IMR-90 (cell line): ENCODE data around the gene CORO1C. TPM values are rescaled to one million over a fixed set of nuclear protein-coding genes. Genes with fewer than 3 reads are reported as not detected.
A peak's percentile ranks its signal among the peaks of the same experiment; 100 is the strongest.

ENCODE experiments used
- ATAC-seq: fragments of 200-7000 bp; cut with Tn5 transposase; 2 replicates; pipeline ENCODE4 v1.9.1; 2020; ENCODE audit warnings: low read depth, mild to moderate bottlenecking, moderate library complexity
- BruUV-seq: library from RNA; stranded (reverse); fragments of 400-500 nt; replicated peaks from 2 replicates; lab custom pipeline; 2021; lab: Mats Ljungman, UMichigan
- CTCF ChIA-PET: fragments of 300-600 bp; formaldehyde crosslinking; extraction: SDS; loops from one replicate; lab custom pipeline; 2021; ENCODE audit warnings: antibody characterized with exemption; lab: Yijun Ruan, JAX
- POLR2A ChIA-PET: fragments of 300-600 bp; sonication (Branson Sonifier 250); formaldehyde crosslinking; loops from one replicate; lab custom pipeline; 2022; ENCODE audit warnings: antibody characterized with exemption; ENCODE audit not compliant: unreplicated experiment; lab: Charles Lee
- DNase-seq: peaks from one replicate; pipeline ENCODE4 v3.0.0; 2013
- H2AFZ ChIP-seq: replicated peaks from 2 replicates; pipeline ENCODE3; 2013; ENCODE audit warnings: low read length, mild to moderate bottlenecking; ENCODE audit not compliant: poor library complexity
- H2AK5ac ChIP-seq: 2 replicates; pipeline ENCODE4 v1.6.1; 2013; ENCODE audit warnings: low read depth, low read length, inconsistent platforms
- H2AK9ac ChIP-seq: replicated peaks from 2 replicates; pipeline ENCODE3; 2013; ENCODE audit warnings: mild to moderate bottlenecking, low read depth, low read length, moderate library complexity; ENCODE audit not compliant: poor library complexity
- H2BK120ac ChIP-seq: 2 replicates; pipeline ENCODE4 v1.6.1; 2013; ENCODE audit warnings: low read depth, low read length, inconsistent platforms
- H2BK15ac ChIP-seq: 3 replicates; pipeline ENCODE4 v1.6.1; 2013; ENCODE audit warnings: low read depth, low read length, inconsistent platforms
- H2BK20ac ChIP-seq: 2 replicates; pipeline ENCODE4 v1.6.1; 2013; ENCODE audit warnings: low read depth, mild to moderate bottlenecking, inconsistent platforms, low read length, moderate library complexity
- H2BK5ac ChIP-seq: 2 replicates; pipeline ENCODE4 v1.6.1; 2013; ENCODE audit warnings: mild to moderate bottlenecking, low read depth, low read length, inconsistent platforms; ENCODE audit not compliant: poor library complexity, severe bottlenecking
- H3K14ac ChIP-seq: replicated peaks from 2 replicates; pipeline ENCODE4 v1.6.1; 2013; ENCODE audit warnings: low read depth, low read length, inconsistent platforms
- H3K18ac ChIP-seq: 2 replicates; pipeline ENCODE4 v1.6.1; 2013; ENCODE audit warnings: low read depth, low read length, control low read depth
- H3K23ac ChIP-seq: 2 replicates; pipeline ENCODE4 v1.6.1; 2013; ENCODE audit warnings: low read depth, low read length, inconsistent platforms
- H3K27ac ChIP-seq: 2 replicates; pipeline ENCODE4 v1.5.1; 2013; ENCODE audit warnings: mild to moderate bottlenecking, control low read depth, low read length; ENCODE audit not compliant: insufficient read depth
- H3K27me3 ChIP-seq: 2 replicates; pipeline ENCODE4 v1.6.1; 2013; ENCODE audit warnings: low read length; ENCODE audit not compliant: control insufficient read depth, insufficient read depth
- H3K36me3 ChIP-seq: 2 replicates; pipeline ENCODE4 v1.6.1; 2013; ENCODE audit warnings: low read length, mixed read lengths; ENCODE audit not compliant: control insufficient read depth, insufficient read depth
- H3K4ac ChIP-seq: 2 replicates; pipeline ENCODE4 v1.6.1; 2013; ENCODE audit warnings: low read depth, low read length, inconsistent platforms
- H3K4me1 ChIP-seq: 2 replicates; pipeline ENCODE4 v1.6.1; 2013; ENCODE audit warnings: low read length, mixed read lengths; ENCODE audit not compliant: control insufficient read depth, insufficient read depth
- H3K4me2 ChIP-seq: 2 replicates; pipeline ENCODE4 v1.6.1; 2013; ENCODE audit warnings: low read depth, mild to moderate bottlenecking, control low read depth, low read length, moderate library complexity
- H3K4me3 ChIP-seq: 2 replicates; pipeline ENCODE4 v1.5.1; 2013; ENCODE audit warnings: low read depth, mild to moderate bottlenecking, control low read depth, low read length, moderate library complexity; ENCODE audit not compliant: insufficient read depth
- H3K56ac ChIP-seq: 2 replicates; pipeline ENCODE4 v1.6.1; 2013; ENCODE audit warnings: low read length, inconsistent platforms; ENCODE audit not compliant: insufficient read depth; ENCODE audit errors: extremely low read depth
- H3K79me1 ChIP-seq, 2 experiments: 2 replicates each; pipeline ENCODE4 v1.6.1; 2013; ENCODE audit warnings: low read length in 2 of 2, inconsistent platforms in 1 of 2, low read depth in 1 of 2
- H3K9ac ChIP-seq: 2 replicates; pipeline ENCODE4 v1.6.1; 2013; ENCODE audit warnings: low read depth, low read length, control low read depth
- H3K9me1 ChIP-seq: 2 replicates; pipeline ENCODE4 v1.6.1; 2013; ENCODE audit warnings: low read length, inconsistent platforms; ENCODE audit not compliant: insufficient read depth
- H3K9me3 ChIP-seq: 2 replicates; pipeline ENCODE4 v1.6.1; 2013; ENCODE audit warnings: low read length; ENCODE audit not compliant: control insufficient read depth, insufficient read depth
- H4K20me1 ChIP-seq: 2 replicates; pipeline ENCODE4 v1.6.1; 2013; ENCODE audit warnings: low read length, inconsistent platforms; ENCODE audit not compliant: insufficient read depth
- H4K5ac ChIP-seq: 2 replicates; pipeline ENCODE4 v1.6.1; 2013; ENCODE audit warnings: mild to moderate bottlenecking, low read depth, low read length, control low read depth
- H4K8ac ChIP-seq, 2 experiments: 2 replicates each; pipeline ENCODE4 v1.6.1; 2013; ENCODE audit warnings: low read depth in 2 of 2, low read length in 2 of 2, control low read depth in 1 of 2, inconsistent platforms in 1 of 2
- H4K91ac ChIP-seq: 2 replicates; pipeline ENCODE4 v1.6.1; 2013; ENCODE audit warnings: low read depth, low read length, inconsistent platforms; ENCODE audit not compliant: insufficient read depth
- CTCF ChIP-seq: conservative IDR thresholded peaks from 2 replicates; pipeline ENCODE4 v1.5.1; 2012; ENCODE audit warnings: mild to moderate bottlenecking, low read depth, low read length, improper control_type of control experiment
- POLR2A ChIP-seq: IDR thresholded peaks from 2 replicates; pipeline ENCODE4 v1.6.1; 2012; ENCODE audit warnings: mild to moderate bottlenecking, low read depth, low read length
- WGBS, 2 experiments: methylation state at CpG; one replicate each; pipeline versions ENCODE4 v1.1.5 to v1.1.7; 2013; ENCODE audit warnings: missing lambda C conversion rate in 2 of 2; ENCODE audit not compliant: insufficient read length in 1 of 2; ENCODE audit errors: extremely low coverage in 2 of 2; 5-methylcytosine and 5-hydroxymethylcytosine counted together
- dilution Hi-C: fragments of 300-500 bp; cut with HindIII; formaldehyde crosslinking; loops from one replicate; pipeline ENCODE4 v1.14.3; 2018; ENCODE audit warnings: low sequenced_read_pairs; ENCODE audit not compliant: unreplicated experiment
- in situ Hi-C: fragments of 300-500 bp; cut with MboI; formaldehyde crosslinking; loops from 3 replicates; pipeline ENCODE4 v1.14.3; 2019; ENCODE audit warnings: low sequenced_read_pairs, inconsistent platforms, mixed read lengths
- intact Hi-C: fragments of 100-400 bp; cut with micrococcal nuclease; formaldehyde crosslinking; loops from 2 replicates; pipeline ENCODE4 v1.10.0; 2022
- polyA plus RNA-seq, 3 experiments: library from polyadenylated mRNA; depleted of rRNA; stranded (reverse); fragments of >200 nt; gene quantifications; 2 replicates each; pipeline ENCODE4 v1.2.3, GENCODE V29; 2012; ENCODE audit warnings: low replicate concordance in 1 of 3
- total RNA-seq: library from RNA; depleted of rRNA; stranded (reverse); fragments of >200 nt; gene quantifications from 2 replicates; pipeline ENCODE4 v1.2.3, GENCODE V29; 2012

The CORO1C gene
- total and polyA plus RNA-seq, 2 of the 4 experiments (the other 2 are of a cell fraction) = 675 to 1,100 TPM

GRCh38 chr12:108720757-108721514 lies 10.4 kb downstream of the CORO1C start:
- CTCF ChIA-PET = no interaction called here
- in situ Hi-C loops = loop anchor here (10.0 kb wide), 1 partner anchor 134 kb away; the partner anchor contains the start of gene SSH1

More at GRCh38 chr12:108720757-108721514, 10.4 kb downstream of the CORO1C start:
- WGBS, 2 experiments = no CpG with 5 or more reads among the region's 5 CpGs
- H3K23ac ChIP-seq = no peak overlapping the region; the same call in 1 of the 2 replicates
- H3K56ac ChIP-seq = no peak overlapping the region
- H2BK20ac ChIP-seq = no peak overlapping the region
- 0 out of 2 replicates have a peak overlapping the region, but pooled peaks have one; percentile 1 for H2AK5ac ChIP-seq
- intact Hi-C loops = no loop called here
- H3K9ac ChIP-seq = 0 out of 2 replicates have a peak overlapping the region, but pooled peaks have one; percentile 74
- peaks cover 8% of the 10 kb centered on the region for H3K36me3 ChIP-seq
- no peak overlapping the region for H2AFZ ChIP-seq
- no peak overlapping the region for H3K18ac ChIP-seq
- H3K4me1 ChIP-seq = peaks cover 37% of the 10 kb centered on the region
- H3K79me1 ChIP-seq = peaks cover 0 to 22% of the 10 kb centered on the region in 2 experiments; a peak in 2 of 4 replicates
- peak overlapping the region in 1 of 2 experiments; percentile 1; a peak in 1 of 4 replicates for H4K8ac ChIP-seq
- no peaks in the 10 kb centered on the region for H3K27me3 ChIP-seq
- H2BK120ac ChIP-seq = no peak overlapping the region
- POLR2A ChIA-PET = no interaction called here
- H4K91ac ChIP-seq = no peak overlapping the region
- H2BK5ac ChIP-seq = peak overlapping the region; percentile 92
- peak; percentile 58; the same call in 1 of the 2 replicates for TF ChIP-seq POLR2A
- TF ChIP-seq CTCF = no peak
- DNase-seq = no peak
- H3K9me1 ChIP-seq = peaks cover 16% of the 10 kb centered on the region
- H3K14ac ChIP-seq = peak overlapping the region; percentile 10; the same call in 1 of the 2 replicates
- ATAC-seq = peak; percentile 36
- H2AK9ac ChIP-seq = no peak overlapping the region
- H3K9me3 ChIP-seq = no peaks in the 10 kb centered on the region
- H3K4me3 ChIP-seq = no peak overlapping the region
- peak overlapping the region; percentile 3; the same call in 1 of the 2 replicates for H3K4me2 ChIP-seq
- H2BK15ac ChIP-seq = no peak overlapping the region
- H4K5ac ChIP-seq = no peak overlapping the region
- peak overlapping the region; percentile 10; the same call in 1 of the 2 replicates for H3K4ac ChIP-seq
- peak overlapping the region; percentile 18; the same call in 1 of the 2 replicates for H3K27ac ChIP-seq
- H4K20me1 ChIP-seq = peaks cover 79% of the 10 kb centered on the region
- BruUV-seq = no TSS peak
- dilution Hi-C loops = no loop called here
